Neural cell (in vitro differentiated cells): Measurements from ENCODE around the gene A2M.

Experiments
- CTCF ChIP-seq: fragments of 450-650 bp; IDR thresholded peaks from 2 replicates; pipeline ENCODE4 v1.5.1; 2014; ENCODE audit warnings: antibody characterized with exemption, mild to moderate bottlenecking, moderate library complexity; ENCODE audit not compliant: poor library complexity, severe bottlenecking
- EZH2 ChIP-seq: fragments of 200-600, 300-800 bp; shearing (Covaris generic), sonication (generic); IDR thresholded peaks from 2 replicates; pipeline ENCODE4 v1.6.1; 2014; ENCODE audit warnings: antibody characterized with exemption, low read length, borderline replicate concordance, mild to moderate bottlenecking; ENCODE audit not compliant: insufficient read depth, poor library complexity, severe bottlenecking
- POLR2AphosphoS5 ChIP-seq: IDR thresholded peaks from 2 replicates; pipeline ENCODE4 v1.6.1; 2012

GRCh38 chr12:9039397-9039977 lies 76.2 kb downstream of the A2M start:
- peak; percentile 83 for TF ChIP-seq CTCF
- no peak for TF ChIP-seq POLR2AphosphoS5
- no peak for TF ChIP-seq EZH2
